Skeletal muscle tissue (tissue), 4 donors: ENCODE measurements around the gene SPEN. TPM values are rescaled to one million over a fixed set of nuclear protein-coding genes. Genes with fewer than 3 reads are reported as not detected.

ENCODE experiments used
- H3K27ac ChIP-seq: one replicate; pipeline ENCODE4 v1.7.0; 2013; ENCODE audit warnings: mild to moderate bottlenecking, low read depth, low read length, inconsistent platforms
- H3K27me3 ChIP-seq, 3 donors: one replicate each; pipeline ENCODE4 v1.7.0; 2013; ENCODE audit warnings: low read length in 3 of 3; ENCODE audit not compliant: control insufficient read depth in 3 of 3, insufficient read depth in 3 of 3
- H3K36me3 ChIP-seq, 3 donors: one replicate each; pipeline ENCODE4 v1.7.0; 2013; ENCODE audit warnings: low read length in 3 of 3; ENCODE audit not compliant: control insufficient read depth in 3 of 3, insufficient read depth in 3 of 3
- H3K4me1 ChIP-seq, 3 donors: one replicate each; pipeline ENCODE4 v1.7.0; 2013; ENCODE audit warnings: low read length in 3 of 3, mild to moderate bottlenecking in 3 of 3; ENCODE audit not compliant: control insufficient read depth in 3 of 3, insufficient read depth in 3 of 3
- H3K4me3 ChIP-seq, 3 donors: one replicate each; pipeline ENCODE4 v1.7.0; 2013; ENCODE audit warnings: low read length in 3 of 3
- H3K9ac ChIP-seq, 3 donors: one replicate each; pipeline ENCODE4 v1.7.0; 2013; ENCODE audit warnings: low read length in 3 of 3, mild to moderate bottlenecking in 3 of 3, moderate library complexity in 2 of 3, low read depth in 1 of 3
- H3K9me3 ChIP-seq, 3 donors: one replicate each; pipeline ENCODE4 v1.7.0; 2013; ENCODE audit warnings: low read length in 3 of 3; ENCODE audit not compliant: control insufficient read depth in 3 of 3
- total RNA-seq: library from RNA; depleted of rRNA; stranded (reverse); fragments of >200 nt; gene quantifications from one replicate; pipeline ENCODE4 v1.2.3, GENCODE V29; 2014
- donor health status: Osteomylitis.

The SPEN gene
- total RNA-seq, 1 donor from 2014 or later, result 21.4 TPM

- Histone ChIP-seq H3K27me3 (no peaks in the 10 kb centered on the region), H3K36me3 (peaks cover 5 to 11% (median 5%) of the 10 kb centered on the region in 3 donors), H3K4me3 (no peak overlapping the region), H3K9me3 (no peaks in the 10 kb centered on the region), H3K27ac (peak overlapping the region; percentile 15), H3K9ac (no peak overlapping the region), H3K4me1 (peaks cover 12% of the 10 kb centered on the region in 3 donors)
Measured at GRCh38 chr1:15965228-15965767, 117.8 kb downstream of the SPEN start.

- H3K4me3 ChIP-seq, result no peak overlapping the region
- H3K9me3 ChIP-seq, result no peaks in the 10 kb centered on the region
- peaks cover 5 to 13% (median 5%) of the 10 kb centered on the region in 3 donors for H3K36me3 ChIP-seq
- peaks cover 12% of the 10 kb centered on the region in 3 donors for H3K4me1 ChIP-seq
- H3K9ac ChIP-seq, result no peak overlapping the region
- H3K27ac ChIP-seq, result peak overlapping the region; percentile 15
- H3K27me3 ChIP-seq, result no peaks in the 10 kb centered on the region
Measured at GRCh38 chr1:15966081-15966955, 118.8 kb downstream of the SPEN start.

- H3K27ac ChIP-seq, result no peak overlapping the region
Measured at GRCh38 chr1:15966956-15967344, 119.4 kb downstream of the SPEN start.

GRCh38 chr1:15968172-15968571 lies 120.7 kb downstream of the SPEN start:
- no peak overlapping the region for H3K27ac ChIP-seq
- H3K27me3 ChIP-seq, result no peaks in the 10 kb centered on the region
- H3K9me3 ChIP-seq, result no peaks in the 10 kb centered on the region
- H3K4me1 ChIP-seq, result peaks cover 12% of the 10 kb centered on the region in 3 donors
- no peak overlapping the region for H3K9ac ChIP-seq
- peaks cover 15 to 28% (median 18%) of the 10 kb centered on the region in 3 donors for H3K36me3 ChIP-seq
- no peak overlapping the region for H3K4me3 ChIP-seq

More at GRCh38 chr1:15966956-15967344, 119.4 kb downstream of the SPEN start:
- Histone ChIP-seq H3K27me3 (no peaks in the 10 kb centered on the region), H3K4me1 (peaks cover 12% of the 10 kb centered on the region in 3 donors), H3K9ac (no peak overlapping the region), H3K36me3 (peaks cover 6 to 16% (median 10%) of the 10 kb centered on the region in 3 donors), H3K4me3 (no peak overlapping the region), H3K9me3 (no peaks in the 10 kb centered on the region)

- H3K36me3 ChIP-seq, result peaks cover 15 to 32% (median 18%) of the 10 kb centered on the region in 3 donors
- no peak overlapping the region for H3K27ac ChIP-seq
- no peak overlapping the region for H3K9ac ChIP-seq
Measured at GRCh38 chr1:15969321-15969880, 121.9 kb downstream of the SPEN start.

GRCh38 chr1:15970911-15971310 lies 123.4 kb downstream of the SPEN start:
- H3K9me3 ChIP-seq, result no peaks in the 10 kb centered on the region
- no peak overlapping the region for H3K4me3 ChIP-seq
- no peaks in the 10 kb centered on the region for H3K27me3 ChIP-seq
- no peak overlapping the region for H3K9ac ChIP-seq
- H3K4me1 ChIP-seq, result peaks cover 13 to 15% (median 13%) of the 10 kb centered on the region in 3 donors
- H3K27ac ChIP-seq, result no peak overlapping the region
- peaks cover 15 to 32% (median 18%) of the 10 kb centered on the region in 3 donors for H3K36me3 ChIP-seq

More at GRCh38 chr1:15969321-15969880, 121.9 kb downstream of the SPEN start:
- Histone ChIP-seq H3K4me1 (peaks cover 12% of the 10 kb centered on the region in 3 donors), H3K4me3 (no peak overlapping the region), H3K27me3 (no peaks in the 10 kb centered on the region), H3K9me3 (no peaks in the 10 kb centered on the region)

GRCh38 chr1:15972409-15972808 lies 124.9 kb downstream of the SPEN start:
- H3K9ac ChIP-seq, result no peak overlapping the region
- H3K4me1 ChIP-seq, result peaks cover 6 to 15% (median 7%) of the 10 kb centered on the region in 3 donors
- no peak overlapping the region for H3K4me3 ChIP-seq
- H3K36me3 ChIP-seq, result peaks cover 15 to 32% (median 18%) of the 10 kb centered on the region in 3 donors
- H3K27ac ChIP-seq, result no peak overlapping the region
- no peaks in the 10 kb centered on the region for H3K9me3 ChIP-seq
- H3K27me3 ChIP-seq, result no peaks in the 10 kb centered on the region

- Histone ChIP-seq H3K4me1 (peaks cover 6 to 15% (median 7%) of the 10 kb centered on the region in 3 donors), H3K9ac (no peak overlapping the region), H3K36me3 (peaks cover 13 to 24% (median 16%) of the 10 kb centered on the region in 3 donors), H3K27ac (no peak overlapping the region), H3K27me3 (no peaks in the 10 kb centered on the region), H3K9me3 (no peaks in the 10 kb centered on the region), H3K4me3 (no peak overlapping the region)
Measured at GRCh38 chr1:15973772-15974171, 126.3 kb downstream of the SPEN start.

GRCh38 chr1:15974855-15975254 lies 127.3 kb downstream of the SPEN start:
- no peaks in the 10 kb centered on the region for H3K9me3 ChIP-seq

More at GRCh38 chr1:15974855-15975254, 127.3 kb downstream of the SPEN start:
- peak overlapping the region; percentile 83 to 85 (median 84) for H3K4me3 ChIP-seq
- H3K27ac ChIP-seq, result no peak overlapping the region
- peaks cover 10 to 20% (median 13%) of the 10 kb centered on the region in 3 donors for H3K36me3 ChIP-seq
- peak overlapping the region; percentile 65 to 81 (median 70) for H3K9ac ChIP-seq
- H3K27me3 ChIP-seq, result no peaks in the 10 kb centered on the region
- peaks cover 6 to 15% (median 7%) of the 10 kb centered on the region in 3 donors for H3K4me1 ChIP-seq
